NCI-H69 (cell line): ENCODE data around the gene CPT1A.
A peak's percentile ranks its signal among the peaks of the same experiment; 100 is the strongest.

Experiments used
- DNase-seq: peaks from one replicate; lab custom pipeline; 2025; lab: John Stamatoyannopoulos, UW

Gene CPT1A

GRCh38 chr11:68796801-68797200 is 44.9 kb downstream of the CPT1A start:
- DNase-seq = peak; percentile 84

DNA sequence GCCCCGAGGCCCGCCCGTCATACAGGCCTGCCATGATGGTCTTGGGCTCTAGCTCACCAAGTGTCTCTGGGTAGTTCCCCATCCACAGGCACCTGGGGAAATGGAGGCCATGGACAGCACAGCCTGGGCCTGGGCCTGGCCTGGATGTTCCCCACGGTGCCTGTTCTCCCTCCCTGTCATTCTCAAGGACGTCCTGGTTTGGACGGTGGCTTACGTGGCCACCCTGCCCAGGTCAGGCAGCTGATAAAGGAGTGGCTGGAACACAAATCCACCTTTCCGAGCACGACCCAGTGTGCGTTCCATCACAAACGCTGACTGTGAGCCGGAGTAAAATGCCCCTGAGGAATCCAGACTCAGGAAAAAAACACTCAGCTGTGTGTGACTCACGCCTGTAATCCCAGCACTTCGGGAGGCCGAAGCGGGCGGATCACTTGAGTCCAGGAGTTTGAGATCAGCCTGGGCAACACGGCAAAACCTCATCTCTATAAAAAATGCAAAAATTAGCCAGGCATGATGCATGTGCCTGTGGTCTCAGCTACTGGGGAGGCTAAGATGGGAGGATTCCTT is 49.2 kb downstream of the CPT1A start:
- no peak for DNase-seq

GRCh38 chr11:68784653-68785052 is 57.1 kb downstream of the CPT1A start:
- DNase-seq = no peak

- DNase-seq = no peak
Measured at GRCh38 chr11:68783216-68783821, 58.4 kb downstream of the CPT1A start.

- no peak for DNase-seq
Measured at GRCh38 chr11:68782711-68783110, 59.0 kb downstream of the CPT1A start.

- no peak for DNase-seq
Measured at GRCh38 chr11:68780829-68781228, 60.9 kb downstream of the CPT1A start.

GRCh38 chr11:68778205-68778604 is 63.5 kb downstream of the CPT1A start:
- no peak for DNase-seq

DNA sequence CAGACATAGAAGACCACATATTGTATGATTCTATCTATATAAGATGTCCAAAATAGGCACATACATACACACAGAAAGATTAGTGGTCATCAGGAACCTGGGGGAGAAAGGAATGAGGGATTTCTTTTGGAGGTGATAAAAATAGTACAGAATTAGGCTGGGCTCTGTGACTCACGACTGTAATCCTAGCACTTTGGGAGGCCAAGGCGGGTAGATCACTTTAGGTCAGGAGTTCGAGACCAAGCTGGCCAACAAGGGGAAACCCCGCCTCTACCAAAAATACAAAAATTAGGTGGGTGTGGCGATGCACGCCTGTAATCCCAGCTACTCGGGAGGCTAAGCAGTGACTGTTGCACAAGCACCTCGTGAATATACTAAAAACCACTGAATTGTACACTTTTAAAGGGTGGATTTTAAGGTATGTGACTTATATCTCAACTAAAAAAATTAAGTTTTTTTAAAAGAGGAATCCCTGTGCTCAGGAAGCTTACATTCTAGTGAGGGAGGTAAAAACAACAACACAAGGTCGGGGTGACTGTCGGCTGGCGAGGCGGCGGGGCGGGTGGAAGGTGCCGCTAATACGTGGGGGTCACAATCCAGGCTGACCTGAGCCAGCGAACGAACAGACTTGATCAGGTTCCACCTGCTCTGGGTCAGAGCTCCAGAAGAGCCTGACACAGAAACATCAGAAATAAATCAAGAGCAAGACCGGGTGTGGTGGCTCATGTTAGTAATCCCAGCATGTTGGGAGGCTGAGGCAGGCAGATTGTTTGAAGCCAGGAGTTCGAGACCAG is 65.1 kb downstream of the CPT1A start:
- DNase-seq = no peak

DNA sequence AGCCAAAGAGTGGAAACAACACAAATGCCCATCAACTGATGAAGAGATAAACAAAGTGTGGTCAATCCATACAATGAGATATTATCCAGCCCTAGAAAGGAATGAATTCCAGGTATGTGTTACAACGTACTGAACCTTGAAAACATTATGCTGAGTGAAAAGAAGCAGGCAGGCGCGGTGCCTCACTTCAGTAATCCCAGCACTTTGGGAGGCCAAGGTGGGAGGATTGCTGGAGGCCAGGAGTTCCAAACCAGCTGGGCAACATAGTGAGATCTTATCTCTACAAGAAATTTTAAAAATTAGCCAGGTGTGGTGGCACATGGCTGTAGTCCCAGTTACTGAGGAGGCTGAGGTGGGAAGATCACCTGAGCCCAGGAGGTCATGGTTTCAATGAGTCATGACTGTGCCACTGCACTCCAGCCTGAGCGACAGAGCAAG is 65.7 kb downstream of the CPT1A start:
- no peak for DNase-seq

GRCh38 chr11:68774194-68774585 is 67.5 kb downstream of the CPT1A start:
- DNase-seq = no peak

GRCh38 chr11:68773521-68774193 is 68.1 kb downstream of the CPT1A start:
- DNase-seq = no peak

DNA sequence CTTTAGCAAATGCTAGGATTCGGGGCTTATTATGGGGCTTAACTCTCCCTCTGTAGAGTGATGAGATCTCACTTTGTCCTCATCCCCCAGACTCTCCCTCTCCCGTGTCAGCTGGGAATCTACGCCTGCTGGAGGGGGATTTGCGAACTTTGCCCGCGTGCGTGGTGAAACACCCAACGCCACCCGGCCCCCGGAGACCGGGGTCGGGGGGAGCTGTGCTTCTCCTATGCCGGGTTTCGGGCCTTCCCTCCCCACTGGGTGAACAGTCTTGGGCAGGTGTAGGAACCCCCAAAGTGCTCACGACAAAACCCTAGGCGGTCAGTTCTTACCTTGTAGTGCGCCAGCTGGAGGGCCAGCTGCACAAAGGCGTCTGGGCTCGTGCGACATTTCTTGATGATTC is 68.8 kb downstream of the CPT1A start:
- no peak for DNase-seq

DNA sequence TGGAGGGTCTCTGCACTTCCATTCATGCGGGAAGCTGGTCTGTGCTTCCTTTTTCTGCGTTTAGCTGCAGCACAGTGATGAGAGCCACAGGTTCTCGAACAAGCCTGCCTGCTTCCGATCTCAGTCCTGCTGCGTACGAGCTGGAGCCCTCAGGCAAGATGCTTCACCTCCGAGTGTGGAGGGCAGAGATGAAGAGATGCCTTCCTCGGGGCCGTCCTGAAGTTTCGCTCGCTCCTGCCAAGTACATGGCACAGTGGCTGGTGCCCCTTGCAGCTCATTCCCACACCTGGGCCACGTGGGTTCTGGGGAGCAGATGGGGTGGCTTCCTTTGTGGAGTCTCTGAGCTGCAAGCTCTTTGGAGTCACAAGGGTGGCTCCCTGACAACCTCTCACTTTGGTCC is 70.9 kb downstream of the CPT1A start:
- no peak for DNase-seq

DNA sequence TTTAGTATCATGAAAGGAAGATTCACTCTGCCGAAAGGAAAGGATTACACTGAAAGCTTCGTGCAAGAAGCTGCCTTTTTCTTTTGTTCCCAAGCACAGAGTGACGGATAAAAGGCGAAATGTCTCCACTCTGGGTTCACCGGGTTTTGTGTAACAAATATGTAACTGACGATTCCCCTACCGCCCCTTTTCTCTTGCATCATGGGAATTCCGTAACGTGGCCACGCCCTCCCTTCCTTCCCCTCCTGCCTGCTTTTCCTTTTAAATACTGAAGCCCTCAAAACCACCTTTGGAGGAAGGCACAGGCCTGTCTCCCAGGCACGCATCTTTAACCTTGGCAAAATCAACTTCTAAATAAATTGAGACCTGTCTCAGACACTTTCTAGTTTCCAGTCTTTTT is 74.0 kb downstream of the CPT1A start:
- DNase-seq = no peak

DNA sequence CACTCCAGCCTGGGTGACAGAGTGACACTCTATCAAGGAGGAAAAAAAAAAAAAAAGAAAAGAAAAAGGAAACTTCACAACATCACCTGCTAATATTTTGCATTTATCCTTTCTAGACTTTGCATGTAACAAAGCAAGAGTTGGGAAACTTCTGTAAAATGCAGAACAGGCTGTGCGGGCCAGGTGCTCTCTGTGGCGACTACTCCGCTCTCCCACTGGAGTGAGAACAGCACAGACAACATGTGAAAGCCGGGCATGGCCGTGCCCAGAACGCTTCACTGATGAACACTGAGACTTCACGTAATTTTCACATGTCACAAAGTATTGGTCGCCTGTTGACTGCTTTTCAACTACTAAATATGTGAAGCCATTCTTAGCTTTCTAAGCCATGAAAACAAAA is 74.9 kb downstream of the CPT1A start:
- no peak for DNase-seq

GRCh38 chr11:68764746-68765145 is 77.0 kb downstream of the CPT1A start:
- no peak for DNase-seq

- DNase-seq = peak; percentile 31
Measured at GRCh38 chr11:68763926-68764657, 77.6 kb downstream of the CPT1A start.

DNA sequence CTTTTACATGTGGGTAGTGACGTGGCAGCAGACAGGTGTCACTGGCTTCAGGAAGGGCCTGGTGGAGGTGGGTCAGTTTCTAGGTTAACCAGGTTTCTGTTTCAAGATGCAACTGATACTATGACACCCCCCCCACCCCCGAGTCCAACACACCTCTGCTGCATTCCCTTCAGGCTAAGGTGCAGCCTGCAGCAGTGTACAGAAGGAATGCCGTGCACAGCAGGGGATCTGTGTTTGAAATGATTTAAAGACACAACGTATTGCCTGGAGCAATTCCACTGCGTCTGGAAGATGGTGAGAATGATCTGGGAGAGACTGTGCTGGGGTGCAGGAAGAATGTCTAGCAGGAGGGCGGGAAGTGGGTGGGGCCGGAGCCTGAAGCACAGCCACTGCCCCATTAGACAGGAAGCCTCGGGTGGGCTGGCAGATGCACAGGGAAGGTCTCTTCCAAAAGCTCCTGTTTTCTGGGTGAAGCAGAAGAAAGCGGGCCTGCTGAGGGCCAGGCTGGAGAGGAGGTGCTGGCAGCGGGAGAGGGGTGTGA is 78.5 kb downstream of the CPT1A start:
- DNase-seq = peak; percentile 78

DNA sequence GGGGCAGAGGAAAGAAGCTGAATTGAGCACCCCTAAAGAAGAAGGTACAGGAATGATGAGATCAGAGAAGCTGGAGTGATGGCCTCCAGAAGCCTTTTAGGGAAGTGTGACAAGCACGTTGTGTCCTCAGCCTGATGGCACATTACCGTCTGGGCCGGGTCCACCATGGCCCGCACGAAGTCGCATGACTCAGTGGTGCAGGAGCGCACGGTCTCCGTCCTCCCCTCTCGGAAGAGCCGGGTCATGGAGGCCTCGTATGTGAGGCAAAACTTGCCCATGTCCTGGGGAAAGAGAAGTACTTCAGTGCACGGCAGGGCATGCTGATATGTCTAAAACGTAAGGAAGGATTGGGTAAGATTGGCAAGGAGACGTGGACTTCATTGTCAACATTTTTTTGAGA is 79.2 kb downstream of the CPT1A start:
- DNase-seq = no peak

DNA sequence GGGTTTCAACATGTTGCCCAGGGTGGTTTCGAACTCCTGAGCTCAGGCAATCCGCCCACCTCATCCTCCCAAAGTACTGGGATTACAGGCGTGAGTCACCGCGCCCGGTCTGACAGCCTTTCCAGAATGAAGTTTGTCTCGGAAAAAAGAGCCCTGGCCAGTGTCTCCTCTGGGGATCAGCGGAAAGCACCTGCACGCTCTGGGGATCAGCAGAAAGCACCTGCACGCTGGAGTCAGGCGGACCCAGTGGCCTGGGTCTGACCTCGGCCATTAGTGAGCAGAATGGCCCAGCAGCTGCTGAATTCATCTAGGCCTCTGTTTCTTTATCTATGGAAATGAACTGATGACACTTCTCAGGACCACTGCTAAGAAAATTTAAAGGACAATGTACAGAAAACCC is 79.9 kb downstream of the CPT1A start:
- DNase-seq = no peak

GRCh38 chr11:68759991-68760390 is 81.7 kb downstream of the CPT1A start:
- DNase-seq = no peak

- DNase-seq = no peak
Measured at GRCh38 chr11:68757711-68758110, 84.0 kb downstream of the CPT1A start.
